CD4-positive, alpha-beta T cell treated with Interleukin-6 for 4 hours (primary cell): Measurements from ENCODE around the gene AIM2.

ENCODE experiments used
- DNase-seq: peaks from one replicate; pipeline ENCODE4 v3.0.0-alpha.2; 2020; ENCODE audit warnings: mixed read lengths

AIM2 gene

GRCh38 chr1:159014003-159014571, 62.5 kb downstream of the AIM2 start:
- DNase-seq: no peak

GRCh38 chr1:159012495-159012894, 64.1 kb downstream of the AIM2 start:
- peak; percentile 51 for DNase-seq
